HepG2 (cell line): Measurements from ENCODE around the gene VSX1. TPM values are rescaled to one million over a fixed set of nuclear protein-coding genes. Genes with fewer than 3 reads are reported as not detected.

Experiments used
- FOXJ3 ChIP-seq: sonication (generic); formaldehyde crosslinking; IDR thresholded peaks from 2 replicates; pipeline ENCODE4 v1.4.0; 2020; ENCODE audit warnings: missing genetic modification reagents, mild to moderate bottlenecking, borderline replicate concordance
- MLXIP ChIP-seq: sonication (generic); formaldehyde crosslinking; IDR thresholded peaks from 2 replicates; pipeline ENCODE4 v1.9.0; 2021; ENCODE audit warnings: missing genetic modification reagents, borderline replicate concordance
- MTA1 ChIP-seq: sonication (generic); formaldehyde crosslinking; IDR thresholded peaks from 2 replicates; pipeline ENCODE4 v1.4.0; 2020; ENCODE audit warnings: missing genetic modification reagents, mild to moderate bottlenecking, borderline replicate concordance
- PCBP1 ChIP-seq: fragments of 200-400 bp; formaldehyde crosslinking; IDR thresholded peaks from 2 replicates; pipeline ENCODE4 v1.6.1; 2017; ENCODE audit warnings: mild to moderate bottlenecking, low read depth, low read length, borderline replicate concordance
- PHB2 ChIP-seq: fragments of 450-650 bp; IDR thresholded peaks from 2 replicates; pipeline ENCODE4 v1.6.1; 2018; ENCODE audit not compliant: partially characterized antibody
- RFXANK ChIP-seq: IDR thresholded peaks from 2 replicates; pipeline ENCODE4 v1.6.1; 2016
- SALL1 ChIP-seq: sonication (generic); formaldehyde crosslinking; IDR thresholded peaks from 2 replicates; pipeline ENCODE4 v1.8.0; 2022; ENCODE audit warnings: mild to moderate bottlenecking, missing genetic modification reagents
- ZGPAT ChIP-seq: IDR thresholded peaks from 2 replicates; pipeline ENCODE4 v1.6.1; 2016; ENCODE audit warnings: mild to moderate bottlenecking
- ZNF441 ChIP-seq: sonication (generic); formaldehyde crosslinking; IDR thresholded peaks from 2 replicates; pipeline ENCODE4 v1.7.0; 2021; ENCODE audit warnings: missing genetic modification reagents, borderline replicate concordance
- ZNF609 ChIP-seq: sonication (generic); formaldehyde crosslinking; IDR thresholded peaks from 2 replicates; pipeline ENCODE4 v1.4.0; 2020; ENCODE audit warnings: mild to moderate bottlenecking, missing genetic modification reagents, borderline replicate concordance
- ZNF768 ChIP-seq: sonication (generic); formaldehyde crosslinking; IDR thresholded peaks from 2 replicates; pipeline ENCODE4 v1.4.0; 2020; ENCODE audit warnings: missing genetic modification reagents
- ZSCAN12 ChIP-seq: sonication (generic); formaldehyde crosslinking; IDR thresholded peaks from 2 replicates; pipeline ENCODE4 v1.9.0; 2021; ENCODE audit warnings: mild to moderate bottlenecking, missing genetic modification reagents
- polyA plus RNA-seq, 8 experiments: library from polyadenylated mRNA; depleted of rRNA in 3 of 8; stranded (reverse) in 7 of 8; unstranded in 1 of 8; fragments of >200 nt; fragmentation: Illumina TruSeq in 4 of 8; extraction: Trizol in 4 of 8; gene quantifications; 2 replicates each; pipeline versions ENCODE4 v1.2.1 to v1.2.3, GENCODE V29; 2011 to 2016; ENCODE audit warnings: low read depth in 4 of 8, missing spikeins in 1 of 8, mixed read lengths in 1 of 8; ENCODE audit not compliant: insufficient read depth in 1 of 8
- total RNA-seq, 5 experiments: library from RNA; depleted of rRNA; stranded (reverse); fragments of >200 nt; fragmentation: Illumina TruSeq; extraction: Trizol; gene quantifications; 2 replicates each; pipeline ENCODE4 v1.2.3, GENCODE V29; 2016; ENCODE audit warnings: low read depth in 1 of 5
- TF ChIP-seq, protein P1 (sequence below), 2 experiments: sonication (generic) in 1 of 2; formaldehyde crosslinking in 1 of 2; IDR thresholded peaks; 2 replicates each; pipeline versions ENCODE4 v1.5.1 to v1.6.1; 2011 to 2020; ENCODE audit warnings: borderline replicate concordance in 1 of 2, low read depth in 1 of 2, low read length in 1 of 2, mild to moderate bottlenecking in 1 of 2, missing genetic modification reagents in 1 of 2, moderate library complexity in 1 of 2
- TF ChIP-seq, protein P2 (sequence below): sonication (generic); formaldehyde crosslinking; IDR thresholded peaks from 2 replicates; pipeline ENCODE4 v1.4.0; 2020; ENCODE audit warnings: low read depth, mild to moderate bottlenecking, missing genetic modification reagents

VSX1 gene
- total and polyA plus RNA-seq, 2 of the 13 experiments (the other 11 are each of a cell fraction or from before 2014, with no cell fraction given): 0.04 TPM; not detected in 1

- no peak for TF ChIP-seq ZNF609 (CRISPR knock-in tag)
- TF ChIP-seq ZSCAN12 (CRISPR knock-in tag): no peak
- no peak for TF ChIP-seq PCBP1
- no peak for TF ChIP-seq RFXANK (CRISPR knock-in tag)
- TF ChIP-seq ZNF441 (CRISPR knock-in tag): no peak
- TF ChIP-seq MTA1 (CRISPR knock-in tag): 0 out of 2 replicates have a peak, but pooled peaks have one; percentile 35
- no peak for TF ChIP-seq PHB2
- TF ChIP-seq ZNF768 (CRISPR knock-in tag): peak; percentile 72; the same call in 1 of the 2 replicates
- TF ChIP-seq MLXIP (CRISPR knock-in tag): no peak
- TF ChIP-seq SALL1: no peak
- TF ChIP-seq, protein P1, sequence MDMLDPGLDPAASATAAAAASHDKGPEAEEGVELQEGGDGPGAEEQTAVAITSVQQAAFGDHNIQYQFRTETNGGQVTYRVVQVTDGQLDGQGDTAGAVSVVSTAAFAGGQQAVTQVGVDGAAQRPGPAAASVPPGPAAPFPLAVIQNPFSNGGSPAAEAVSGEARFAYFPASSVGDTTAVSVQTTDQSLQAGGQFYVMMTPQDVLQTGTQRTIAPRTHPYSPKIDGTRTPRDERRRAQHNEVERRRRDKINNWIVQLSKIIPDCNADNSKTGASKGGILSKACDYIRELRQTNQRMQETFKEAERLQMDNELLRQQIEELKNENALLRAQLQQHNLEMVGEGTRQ (IDR thresholded peaks at IDR 0.05; ENCODE audit: low read depth, low read length): 0 out of 2 replicates have a peak, but pooled peaks have one; percentile 3
- TF ChIP-seq, protein P1 (CRISPR knock-in tag; IDR thresholded peaks at IDR 0.05; ENCODE audit: borderline replicate concordance): no peak
- TF ChIP-seq, protein P2, sequence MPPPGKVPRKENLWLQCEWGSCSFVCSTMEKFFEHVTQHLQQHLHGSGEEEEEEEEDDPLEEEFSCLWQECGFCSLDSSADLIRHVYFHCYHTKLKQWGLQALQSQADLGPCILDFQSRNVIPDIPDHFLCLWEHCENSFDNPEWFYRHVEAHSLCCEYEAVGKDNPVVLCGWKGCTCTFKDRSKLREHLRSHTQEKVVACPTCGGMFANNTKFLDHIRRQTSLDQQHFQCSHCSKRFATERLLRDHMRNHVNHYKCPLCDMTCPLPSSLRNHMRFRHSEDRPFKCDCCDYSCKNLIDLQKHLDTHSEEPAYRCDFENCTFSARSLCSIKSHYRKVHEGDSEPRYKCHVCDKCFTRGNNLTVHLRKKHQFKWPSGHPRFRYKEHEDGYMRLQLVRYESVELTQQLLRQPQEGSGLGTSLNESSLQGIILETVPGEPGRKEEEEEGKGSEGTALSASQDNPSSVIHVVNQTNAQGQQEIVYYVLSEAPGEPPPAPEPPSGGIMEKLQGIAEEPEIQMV: no peak
- TF ChIP-seq FOXJ3 (CRISPR knock-in tag): no peak
- TF ChIP-seq ZGPAT: no peak
Measured at GRCh38 chr20:25030007-25030648, 51.8 kb downstream of the VSX1 start (continued).
